Activated gamma-delta T cell treated with anti-CD3 and anti-CD28 coated beads, Interleukin-2, amount 50 U/mL, for 16 hours (primary cell): ENCODE measurements around the gene PTPRN.

ENCODE experiments used
- DNase-seq: peaks from one replicate; pipeline ENCODE4 v3.0.0-alpha.2; 2020; ENCODE audit warnings: low read depth

PTPRN gene

DNA sequence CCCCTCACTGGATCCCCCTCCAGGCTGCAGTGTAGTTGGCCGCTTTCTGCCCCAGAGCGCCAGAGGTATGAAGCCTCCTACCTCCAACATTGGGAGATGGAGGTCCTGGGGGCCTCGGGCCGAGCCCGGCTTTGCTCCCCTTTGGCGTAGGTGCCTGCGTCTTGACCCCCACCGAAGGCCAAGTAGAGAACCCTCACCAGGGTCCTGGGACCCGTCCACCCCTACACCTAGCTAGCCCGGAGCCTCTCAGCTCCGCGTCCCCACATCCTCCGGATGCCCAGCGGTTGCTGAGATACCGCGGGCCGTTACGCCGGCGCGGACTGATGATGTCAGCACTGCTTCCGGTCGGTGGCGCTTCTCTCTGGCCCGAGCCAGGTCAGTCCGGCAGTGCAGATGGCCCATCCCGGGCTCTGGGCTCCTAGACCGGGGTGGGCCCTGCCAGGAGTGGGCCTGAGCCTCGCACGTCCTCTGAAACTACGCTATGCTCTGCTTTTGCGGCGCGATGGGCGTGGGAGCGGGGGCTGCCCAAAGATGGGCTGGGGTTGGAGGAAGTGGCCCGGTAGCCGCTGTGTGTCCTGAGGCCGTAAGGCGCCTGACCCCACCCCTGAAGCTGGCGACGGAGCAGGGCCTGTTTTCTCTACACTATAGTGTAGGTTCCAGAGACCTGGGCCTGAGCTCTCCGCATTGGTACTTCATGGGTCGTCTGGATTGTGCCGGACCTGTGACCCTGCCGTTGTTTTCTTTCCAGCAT lies 63.9 kb downstream of the PTPRN start, which contains the start of the genes GLB1L and STK16:
Gene GLB1L (minus strand): TSS at position 297 of the 751 bp plus-strand sequence. CDS start 1,871 bp downstream, outside the sequence.
Gene STK16 (plus strand): TSS at position 332 of the 751 bp plus-strand sequence. CDS start 521 bp downstream, outside the sequence.
- DNase-seq = peak; percentile 86

DNA sequence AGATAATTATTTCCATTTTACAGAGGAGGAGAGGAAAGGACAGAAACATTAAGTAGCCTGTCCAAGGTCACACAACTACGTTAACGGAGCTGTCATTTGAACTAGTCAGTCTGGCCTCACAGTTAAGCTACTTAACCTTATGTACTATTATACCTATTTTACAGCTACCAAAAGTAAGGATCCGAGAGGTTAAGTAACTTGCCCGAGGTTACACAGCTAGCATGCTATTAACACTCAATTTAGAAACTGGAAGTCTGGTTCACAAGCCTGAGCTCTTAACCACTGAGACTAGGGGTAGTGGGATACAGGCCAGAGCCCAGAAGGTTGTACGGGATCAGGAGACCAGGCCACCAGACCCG lies 64.4 kb downstream of the PTPRN start:
- DNase-seq = no peak

DNA sequence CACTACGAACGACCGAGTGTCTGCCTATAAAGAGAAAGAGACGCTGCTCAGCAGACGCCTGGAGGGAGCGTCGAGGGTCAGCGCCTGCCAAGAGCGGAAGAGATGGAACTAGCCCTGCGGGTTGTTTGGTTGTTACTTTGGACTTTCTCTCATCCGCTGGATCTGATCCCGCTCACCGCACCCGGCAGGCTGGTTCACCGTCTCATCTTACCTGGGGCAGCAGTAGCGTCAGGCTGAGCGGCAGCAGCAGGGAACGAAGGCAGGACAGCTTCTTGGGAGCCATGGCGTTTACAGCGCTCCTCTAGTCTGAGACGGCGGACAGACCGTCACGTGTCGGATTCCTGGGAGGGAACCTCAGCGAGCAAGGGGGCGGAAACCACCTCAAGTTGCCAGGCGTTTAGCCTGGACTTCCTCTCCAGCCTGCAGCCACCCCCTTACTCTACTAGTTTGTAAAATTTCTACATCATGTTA lies 65.9 kb downstream of the PTPRN start:
- no peak for DNase-seq
